Epithelial cell of prostate (primary cell): ENCODE results near the gene GJC2.

ENCODE experiments used
- DNase-seq: peaks from one replicate; pipeline ENCODE4 v3.0.0-alpha.2; 2011; ENCODE audit warnings: low read depth, low spot score
- H3K27ac ChIP-seq: fragments of 450-650 bp; 2 replicates; pipeline ENCODE4 v1.5.1; 2017; ENCODE audit warnings: mild to moderate bottlenecking

GJC2 gene

GRCh38 chr1:228112167-228112566 is 37.6 kb upstream of the GJC2 start:
- no peak for DNase-seq
- H3K27ac ChIP-seq: no peak overlapping the region

GRCh38 chr1:228112617-228113016 is 37.1 kb upstream of the GJC2 start:
- H3K27ac ChIP-seq: no peak overlapping the region
- no peak for DNase-seq

- no peak for DNase-seq
- H3K27ac ChIP-seq: no peak overlapping the region
Observed at GRCh38 chr1:228114827-228115226, 34.9 kb upstream of the GJC2 start.

GRCh38 chr1:228117335-228117734 is 32.4 kb upstream of the GJC2 start:
- no peak overlapping the region for H3K27ac ChIP-seq
- no peak for DNase-seq

- H3K27ac ChIP-seq: no peak overlapping the region
- DNase-seq: no peak
Observed at GRCh38 chr1:228118040-228118439, 31.7 kb upstream of the GJC2 start.

- H3K27ac ChIP-seq: peak overlapping the region; percentile 63
- DNase-seq: no peak
Observed at GRCh38 chr1:228120351-228120750, 29.4 kb upstream of the GJC2 start.

- H3K27ac ChIP-seq: peak overlapping the region; percentile 63
- DNase-seq: no peak
Observed at GRCh38 chr1:228120857-228121489, 28.8 kb upstream of the GJC2 start.

GRCh38 chr1:228122921-228123441 is 26.7 kb upstream of the GJC2 start:
- no peak overlapping the region for H3K27ac ChIP-seq
- DNase-seq: no peak

- H3K27ac ChIP-seq: no peak overlapping the region
- DNase-seq: no peak
Observed at GRCh38 chr1:228123505-228123904, 26.2 kb upstream of the GJC2 start.

- no peak overlapping the region for H3K27ac ChIP-seq
- DNase-seq: no peak
Observed at GRCh38 chr1:228125185-228125584, 24.5 kb upstream of the GJC2 start.

GRCh38 chr1:228131766-228132165 is 18.0 kb upstream of the GJC2 start:
- no peak for DNase-seq
- H3K27ac ChIP-seq: peak overlapping the region; percentile 75

- no peak overlapping the region for H3K27ac ChIP-seq
- DNase-seq: no peak
Observed at GRCh38 chr1:228134591-228134990, 15.1 kb upstream of the GJC2 start.

- peak overlapping the region; percentile 3 for H3K27ac ChIP-seq
- DNase-seq: peak; percentile 31
Observed at GRCh38 chr1:228136901-228137300, 12.8 kb upstream of the GJC2 start.

GRCh38 chr1:228139406-228139930 is 10.3 kb upstream of the GJC2 start:
- peak overlapping the region; percentile 91 for H3K27ac ChIP-seq
- DNase-seq: no peak

- peak within 1 kb of the TSS; percentile 91 for H3K27ac ChIP-seq
- DNase-seq: peak; percentile 99
Observed at GRCh38 chr1:228139931-228140723, 9.6 kb upstream of the GJC2 start, which contains the start of gene GUK1. TSS of gene GUK1 (plus strand) at chr1:228140279. CDS start at chr1:228140303, 24 bp downstream.

GRCh38 chr1:228140724-228141225 is 9.0 kb upstream of the GJC2 start:
- DNase-seq: no peak
- peak overlapping the region; percentile 91 for H3K27ac ChIP-seq

GRCh38 chr1:228141226-228142044 is 8.3 kb upstream of the GJC2 start:
- H3K27ac ChIP-seq: peak overlapping the region; percentile 91
- no peak for DNase-seq

- DNase-seq: no peak
- peak overlapping the region; percentile 91 for H3K27ac ChIP-seq
Observed at GRCh38 chr1:228142155-228142691, 7.5 kb upstream of the GJC2 start.

GRCh38 chr1:228142701-228143136 is 7.0 kb upstream of the GJC2 start:
- no peak for DNase-seq
- H3K27ac ChIP-seq: peak overlapping the region; percentile 91
